GM18909 (cell line): ENCODE data around the gene BIRC3.
A peak's percentile ranks its signal among the peaks of the same experiment; 100 is the strongest.
"Not testable (repeated sequence)": the region's sequence is repeated elsewhere in the genome, so short reads cannot be mapped to it uniquely, and the experiment has no call there.

Experiments used
- ATAC-seq: cut with Tn5 transposase; IDR thresholded peaks from one replicate; pipeline ENCODE4 v1.9.1; 2021; ENCODE audit warnings: mild to moderate bottlenecking; ENCODE audit not compliant: unreplicated experiment, poor library complexity

BIRC3 gene

GRCh38 chr11:102361086-102362031 lies 44.1 kb downstream of the BIRC3 start:
- peak; percentile 99 for ATAC-seq

- ATAC-seq: no peak
Measured at GRCh38 chr11:102364991-102365390, 47.7 kb downstream of the BIRC3 start.

- ATAC-seq: no peak
Measured at GRCh38 chr11:102367364-102367763, 50.1 kb downstream of the BIRC3 start.

- peak; percentile 100 for ATAC-seq
Measured at GRCh38 chr11:102368472-102368871, 51.2 kb downstream of the BIRC3 start.

- not testable (repeated sequence) for ATAC-seq
Measured at GRCh38 chr11:102374633-102375424, 57.5 kb downstream of the BIRC3 start.

GRCh38 chr11:102375720-102376399 lies 58.6 kb downstream of the BIRC3 start:
- ATAC-seq: no peak

- ATAC-seq: no peak
Measured at GRCh38 chr11:102377891-102378290, 60.6 kb downstream of the BIRC3 start.

- ATAC-seq: no peak
Measured at GRCh38 chr11:102378818-102379217, 61.5 kb downstream of the BIRC3 start.

- ATAC-seq: no peak
Measured at GRCh38 chr11:102382384-102382783, 65.1 kb downstream of the BIRC3 start.

GRCh38 chr11:102383839-102384238 lies 66.6 kb downstream of the BIRC3 start:
- no peak for ATAC-seq

GRCh38 chr11:102384419-102385079 lies 67.3 kb downstream of the BIRC3 start:
- ATAC-seq: no peak

GRCh38 chr11:102385085-102386007 lies 68.1 kb downstream of the BIRC3 start:
- no peak for ATAC-seq

- no peak for ATAC-seq
Measured at GRCh38 chr11:102386136-102386734, 69.0 kb downstream of the BIRC3 start.

GRCh38 chr11:102387043-102387781 lies 69.9 kb downstream of the BIRC3 start:
- no peak for ATAC-seq
